ENCODE data around the gene MALL.
"Not testable (repeated sequence)": the region's sequence is repeated elsewhere in the genome, so short reads cannot be mapped to it uniquely, and the experiment has no call there.

DNA sequence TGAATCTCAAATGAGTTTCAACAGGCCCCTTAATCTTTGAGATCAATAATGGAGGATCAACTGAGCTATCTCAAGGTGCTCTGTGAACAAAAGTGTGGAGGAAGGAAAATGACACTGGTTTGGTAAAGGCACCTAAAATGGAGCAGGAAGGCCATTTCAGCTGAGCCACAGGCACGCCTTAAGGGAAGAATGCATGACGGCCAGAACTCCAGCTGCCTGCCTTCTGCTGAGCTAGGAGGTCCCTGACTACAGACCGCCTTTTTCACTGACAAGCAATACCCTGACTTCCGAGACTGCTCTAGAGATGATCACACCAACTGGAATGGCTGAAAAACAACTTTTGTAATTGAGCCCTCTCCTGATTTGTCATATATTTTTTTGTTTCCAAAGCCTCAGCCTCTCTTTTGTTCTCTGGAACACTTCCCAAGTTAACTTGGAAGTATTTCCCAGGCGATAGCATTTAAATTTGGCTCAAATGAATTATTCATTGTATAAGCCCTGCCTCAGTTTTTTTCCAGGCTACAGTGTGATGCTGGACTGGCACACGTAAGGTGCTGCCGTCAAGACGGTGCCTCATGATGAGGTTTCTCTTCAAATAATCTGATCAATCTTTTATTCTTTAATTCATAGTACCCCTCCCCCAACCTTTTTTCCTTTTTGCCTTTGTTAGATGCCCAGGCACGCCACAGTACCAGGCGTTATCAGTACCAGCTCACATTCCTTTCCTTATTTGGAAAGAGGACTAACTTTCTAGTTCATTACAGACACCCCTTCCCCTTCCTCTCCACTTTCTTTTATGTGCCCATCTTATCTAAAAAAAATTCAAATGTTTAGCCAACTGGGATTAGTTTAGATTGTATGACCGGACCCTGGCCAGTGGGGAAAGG is 60.9 kb downstream of the MALL start:
- TF ChIP-seq POLR2A, POLR2AphosphoS5 (IDR thresholded peaks at IDR 0.05): not testable (repeated sequence)
- TF ChIP-seq, protein P1, sequence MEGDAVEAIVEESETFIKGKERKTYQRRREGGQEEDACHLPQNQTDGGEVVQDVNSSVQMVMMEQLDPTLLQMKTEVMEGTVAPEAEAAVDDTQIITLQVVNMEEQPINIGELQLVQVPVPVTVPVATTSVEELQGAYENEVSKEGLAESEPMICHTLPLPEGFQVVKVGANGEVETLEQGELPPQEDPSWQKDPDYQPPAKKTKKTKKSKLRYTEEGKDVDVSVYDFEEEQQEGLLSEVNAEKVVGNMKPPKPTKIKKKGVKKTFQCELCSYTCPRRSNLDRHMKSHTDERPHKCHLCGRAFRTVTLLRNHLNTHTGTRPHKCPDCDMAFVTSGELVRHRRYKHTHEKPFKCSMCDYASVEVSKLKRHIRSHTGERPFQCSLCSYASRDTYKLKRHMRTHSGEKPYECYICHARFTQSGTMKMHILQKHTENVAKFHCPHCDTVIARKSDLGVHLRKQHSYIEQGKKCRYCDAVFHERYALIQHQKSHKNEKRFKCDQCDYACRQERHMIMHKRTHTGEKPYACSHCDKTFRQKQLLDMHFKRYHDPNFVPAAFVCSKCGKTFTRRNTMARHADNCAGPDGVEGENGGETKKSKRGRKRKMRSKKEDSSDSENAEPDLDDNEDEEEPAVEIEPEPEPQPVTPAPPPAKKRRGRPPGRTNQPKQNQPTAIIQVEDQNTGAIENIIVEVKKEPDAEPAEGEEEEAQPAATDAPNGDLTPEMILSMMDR (IDR thresholded peaks at IDR 0.05) = not testable (repeated sequence)

Measured in prostate gland (tissue), 2 donors.